Stomach smooth muscle (tissue), 2 donors: Measurements from ENCODE around the gene ACTN4.

Experiments
- H3K27ac ChIP-seq: one replicate; pipeline ENCODE4 v1.7.0; 2013; ENCODE audit warnings: mild to moderate bottlenecking, low read length, inconsistent platforms
- H3K27me3 ChIP-seq, 2 donors: one replicate each; pipeline ENCODE4 v1.7.0; 2013; ENCODE audit warnings: low read length in 2 of 2; ENCODE audit not compliant: insufficient read depth in 2 of 2, control insufficient read depth in 1 of 2
- H3K36me3 ChIP-seq, 2 donors: one replicate each; pipeline ENCODE4 v1.7.0; 2013; ENCODE audit warnings: low read length in 2 of 2; ENCODE audit not compliant: control insufficient read depth in 2 of 2, insufficient read depth in 2 of 2
- H3K4me1 ChIP-seq: one replicate; pipeline ENCODE4 v1.7.0; 2013; ENCODE audit warnings: low read length; ENCODE audit not compliant: control insufficient read depth, insufficient read depth
- H3K4me3 ChIP-seq, 2 donors: one replicate each; pipeline ENCODE4 v1.7.0; 2013; ENCODE audit warnings: low read length in 2 of 2
- H3K9ac ChIP-seq, 2 donors: one replicate each; pipeline ENCODE4 v1.7.0; 2013; ENCODE audit warnings: low read length in 2 of 2, mild to moderate bottlenecking in 1 of 2
- H3K9me3 ChIP-seq, 2 donors: one replicate each; pipeline ENCODE4 v1.7.0; 2013; ENCODE audit warnings: low read length in 2 of 2; ENCODE audit not compliant: control insufficient read depth in 2 of 2
- donor health status: healthy.
- donor health status: Pancreatic carcinoma.

Gene ACTN4

GRCh38 chr19:38734426-38735256 is 87.2 kb downstream of the ACTN4 start:
- H3K4me1 ChIP-seq = peaks cover 16% of the 10 kb centered on the region
- H3K27ac ChIP-seq = peak overlapping the region; percentile 55
- H3K9ac ChIP-seq = no peak overlapping the region
- H3K9me3 ChIP-seq = no peaks in the 10 kb centered on the region
- no peak overlapping the region for H3K4me3 ChIP-seq
- H3K36me3 ChIP-seq = peaks cover 3 to 5% of the 10 kb centered on the region in 2 donors
- H3K27me3 ChIP-seq = no peaks in the 10 kb centered on the region

GRCh38 chr19:38735257-38735686 is 87.8 kb downstream of the ACTN4 start:
- Histone ChIP-seq H3K27me3 (no peaks in the 10 kb centered on the region), H3K27ac (peak overlapping the region; percentile 55), H3K4me1 (peaks cover 16% of the 10 kb centered on the region), H3K36me3 (peaks cover 3 to 5% of the 10 kb centered on the region in 2 donors), H3K9me3 (no peaks in the 10 kb centered on the region), H3K4me3 (no peak overlapping the region), H3K9ac (no peak overlapping the region)

DNA sequence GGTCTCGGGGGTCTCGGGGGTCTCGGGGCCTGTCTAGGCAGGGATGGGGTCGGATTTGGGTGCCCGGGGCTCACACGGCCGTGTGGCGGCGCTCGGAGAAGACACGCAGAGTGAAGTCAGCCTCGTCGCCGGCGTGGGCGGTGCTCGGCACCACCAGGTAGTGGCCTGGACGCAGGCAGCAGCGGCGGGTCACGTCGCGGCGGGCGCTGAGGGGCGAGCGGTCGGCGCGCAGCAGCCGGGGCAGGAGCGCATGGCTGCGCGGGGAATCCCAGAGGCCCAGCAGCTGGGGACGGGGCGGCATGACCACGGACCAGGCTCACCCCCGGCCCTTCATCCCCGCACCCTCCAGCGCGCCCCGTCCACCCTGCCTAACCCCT is 88.6 kb downstream of the ACTN4 start:
- no peak overlapping the region for H3K27ac ChIP-seq
- H3K4me3 ChIP-seq = peak overlapping the region in 1 of 2 donors; percentile 66
- H3K9ac ChIP-seq = no peak overlapping the region
- H3K9me3 ChIP-seq = no peaks in the 10 kb centered on the region
- no peaks in the 10 kb centered on the region for H3K27me3 ChIP-seq
- no peaks in the 10 kb centered on the region for H3K36me3 ChIP-seq
- peaks cover 16% of the 10 kb centered on the region for H3K4me1 ChIP-seq

- H3K4me3 ChIP-seq = no peak overlapping the region
- H3K9ac ChIP-seq = no peak overlapping the region
- H3K9me3 ChIP-seq = no peaks in the 10 kb centered on the region
- H3K36me3 ChIP-seq = no peaks in the 10 kb centered on the region
- no peak overlapping the region for H3K27ac ChIP-seq
- H3K4me1 ChIP-seq = peaks cover 16% of the 10 kb centered on the region
- no peaks in the 10 kb centered on the region for H3K27me3 ChIP-seq
Observed at GRCh38 chr19:38736413-38737280, 89.2 kb downstream of the ACTN4 start.

DNA sequence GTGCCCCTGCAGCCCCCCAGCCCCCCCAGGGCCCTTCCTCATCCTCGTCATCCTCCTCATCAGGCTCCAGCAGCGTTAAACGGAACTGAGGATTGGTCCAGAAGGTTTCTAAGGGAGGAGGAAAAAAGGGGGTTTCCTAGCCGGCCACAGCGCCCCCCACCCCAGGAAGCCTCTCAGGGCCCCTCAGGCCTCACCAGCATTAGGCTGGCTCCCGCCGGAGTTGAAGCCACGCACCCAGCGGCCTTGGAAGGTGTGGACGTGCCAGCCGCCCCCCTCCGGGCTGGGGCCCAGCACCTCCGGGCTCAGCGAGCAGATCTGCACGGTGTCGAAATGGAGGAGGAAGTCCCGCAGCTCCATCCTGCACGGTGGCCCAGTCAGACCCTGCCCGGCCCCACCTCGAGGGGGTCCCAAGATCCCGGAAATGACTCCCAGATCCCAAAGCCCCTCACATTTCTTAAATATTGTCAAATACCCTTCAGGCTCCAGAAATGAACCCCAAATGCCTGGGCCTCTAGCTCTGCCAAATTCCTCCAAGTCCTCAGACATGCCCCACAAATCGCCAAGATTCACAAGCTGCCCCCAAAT is 89.9 kb downstream of the ACTN4 start:
- Histone ChIP-seq H3K9me3 (no peaks in the 10 kb centered on the region), H3K36me3 (no peaks in the 10 kb centered on the region), H3K4me3 (no peak overlapping the region), H3K27ac (no peak overlapping the region), H3K4me1 (peaks cover 16% of the 10 kb centered on the region), H3K9ac (no peak overlapping the region), H3K27me3 (no peaks in the 10 kb centered on the region)

DNA sequence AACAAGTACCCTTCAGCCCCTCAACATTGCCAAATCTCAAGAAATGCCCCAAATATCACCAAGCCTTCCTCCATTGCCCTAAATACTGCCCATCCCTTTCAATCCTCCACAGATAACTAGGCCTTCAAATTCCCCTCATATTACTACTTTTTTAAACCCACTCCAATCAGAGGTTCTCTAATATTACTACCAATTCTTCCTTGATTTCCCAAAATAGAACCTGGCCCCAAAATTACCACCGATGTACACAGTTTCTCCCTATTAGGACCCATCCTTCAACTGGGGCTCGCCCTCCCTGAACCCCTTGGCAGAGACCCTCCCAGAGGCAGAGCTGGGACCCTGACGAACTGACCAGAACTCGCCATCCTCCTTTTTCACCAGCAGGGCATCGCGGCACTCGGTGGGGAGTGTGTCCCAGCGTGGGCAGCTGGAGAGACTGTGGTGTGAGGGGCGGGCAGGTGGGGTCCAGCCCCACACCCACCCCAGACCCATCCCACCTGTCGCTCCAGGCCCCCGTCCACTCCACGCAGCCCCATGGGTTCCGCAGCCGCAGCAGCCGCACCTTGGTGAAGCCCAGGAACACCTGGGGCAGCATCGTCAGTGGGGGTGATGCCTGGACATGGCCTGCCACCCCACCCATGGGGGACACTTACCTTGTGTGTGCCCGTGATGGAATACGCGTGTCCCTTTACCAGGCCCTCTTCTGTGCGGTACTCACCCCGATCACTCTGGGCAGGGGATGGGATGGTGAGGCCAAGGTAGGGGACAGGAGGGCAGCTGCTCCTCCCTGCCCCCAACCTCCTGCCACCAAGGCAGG is 90.7 kb downstream of the ACTN4 start:
- H3K4me3 ChIP-seq = no peak overlapping the region
- no peak overlapping the region for H3K9ac ChIP-seq
- H3K27ac ChIP-seq = no peak overlapping the region
- peaks cover 10% of the 10 kb centered on the region for H3K4me1 ChIP-seq
- no peaks in the 10 kb centered on the region for H3K27me3 ChIP-seq
- H3K36me3 ChIP-seq = no peaks in the 10 kb centered on the region
- H3K9me3 ChIP-seq = no peaks in the 10 kb centered on the region

- no peaks in the 10 kb centered on the region for H3K27me3 ChIP-seq
- H3K9me3 ChIP-seq = no peaks in the 10 kb centered on the region
- H3K36me3 ChIP-seq = no peaks in the 10 kb centered on the region
- peaks cover 4% of the 10 kb centered on the region for H3K4me1 ChIP-seq
- H3K27ac ChIP-seq = no peak overlapping the region
- no peak overlapping the region for H3K9ac ChIP-seq
- H3K4me3 ChIP-seq = no peak overlapping the region
Observed at GRCh38 chr19:38739440-38740256, 92.2 kb downstream of the ACTN4 start.

GRCh38 chr19:38740257-38740592 is 92.8 kb downstream of the ACTN4 start:
- Histone ChIP-seq H3K9me3 (no peaks in the 10 kb centered on the region), H3K4me1 (peaks cover 2% of the 10 kb centered on the region), H3K27me3 (no peaks in the 10 kb centered on the region), H3K4me3 (no peak overlapping the region), H3K27ac (no peak overlapping the region), H3K36me3 (no peaks in the 10 kb centered on the region), H3K9ac (no peak overlapping the region)

DNA sequence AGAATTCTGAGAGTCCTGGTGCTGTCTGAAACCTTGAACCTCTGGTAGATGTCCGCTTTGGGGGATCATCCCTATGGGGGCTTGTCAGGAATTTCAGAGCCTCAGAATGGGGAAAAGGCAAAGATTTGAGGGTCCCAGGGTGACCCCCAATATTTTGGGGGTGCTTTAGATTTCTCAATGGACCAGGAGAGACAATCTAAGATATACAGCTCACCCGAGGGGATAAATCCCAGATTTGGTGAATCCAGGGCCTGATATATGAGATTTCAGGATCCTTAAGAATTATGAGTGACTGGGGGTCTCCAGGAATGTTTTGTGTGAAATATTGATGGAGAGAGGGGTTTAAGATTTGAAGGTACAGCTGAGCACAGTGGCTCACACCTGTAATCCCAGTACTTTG is 93.5 kb downstream of the ACTN4 start:
- H3K4me3 ChIP-seq = no peak overlapping the region
- H3K27me3 ChIP-seq = no peaks in the 10 kb centered on the region
- H3K36me3 ChIP-seq = no peaks in the 10 kb centered on the region
- no peaks in the 10 kb centered on the region for H3K9me3 ChIP-seq
- H3K27ac ChIP-seq = no peak overlapping the region
- H3K4me1 ChIP-seq = peaks cover 2% of the 10 kb centered on the region
- H3K9ac ChIP-seq = no peak overlapping the region
